GM18861 (cell line): ENCODE results near the gene MORC4.

Experiments
- ATAC-seq: cut with Tn5 transposase; IDR thresholded peaks from one replicate; pipeline ENCODE4 v1.9.1; 2021; ENCODE audit not compliant: unreplicated experiment

MORC4 gene

GRCh38 chrX:106912864-106913263 lies 87.1 kb downstream of the MORC4 start:
- ATAC-seq, result no peak

DNA sequence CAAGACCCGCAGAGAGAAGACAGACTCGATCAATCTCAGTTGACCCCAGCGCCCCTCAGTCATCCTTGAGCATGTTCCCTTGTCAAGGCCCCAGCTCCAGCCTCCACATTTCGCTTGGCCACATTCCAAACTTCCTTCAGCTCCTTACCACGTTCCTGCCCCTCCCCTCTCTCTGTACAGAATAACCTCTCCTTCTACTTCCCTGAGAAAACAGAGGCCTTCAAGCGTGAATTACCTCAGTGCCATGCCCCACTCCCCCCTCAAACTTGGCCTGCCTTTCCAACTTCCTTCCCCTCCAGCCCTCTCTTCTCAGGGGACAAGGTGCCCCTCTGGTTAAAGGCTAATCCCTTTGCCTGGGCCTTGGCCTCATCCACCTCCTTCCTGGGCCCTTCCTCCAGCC lies 93.7 kb downstream of the MORC4 start:
- no peak for ATAC-seq

- no peak for ATAC-seq
Observed at GRCh38 chrX:106905064-106905708, 94.8 kb downstream of the MORC4 start.

- peak; percentile 16 for ATAC-seq
Observed at GRCh38 chrX:106903856-106904528, 96.0 kb downstream of the MORC4 start.

- peak; percentile 47 for ATAC-seq
Observed at GRCh38 chrX:106903291-106903824, 96.7 kb downstream of the MORC4 start, which contains the start of gene RIPPLY1. RIPPLY1 (minus strand) TSS chrX:106903341; CDS start chrX:106903287, 54 bp downstream.

DNA sequence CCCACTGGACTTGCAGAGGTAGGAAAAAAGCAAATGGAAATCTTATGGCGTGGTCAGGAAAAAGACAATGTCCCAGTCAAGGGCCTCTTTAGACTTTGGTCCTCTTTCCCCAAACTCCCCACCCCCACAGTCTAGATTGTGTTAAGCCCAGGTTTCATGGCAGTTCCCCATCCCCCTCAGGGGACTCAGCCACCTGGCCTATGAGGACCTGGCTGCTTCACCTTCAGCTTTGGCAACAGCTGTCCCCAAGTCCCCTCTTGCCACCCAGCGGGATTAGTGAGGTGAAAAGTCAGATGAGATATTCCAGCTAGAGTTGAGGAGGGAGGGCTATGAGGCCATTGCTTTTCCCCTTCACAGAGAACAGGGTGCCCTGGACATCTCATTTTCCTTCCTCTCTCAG lies 97.3 kb downstream of the MORC4 start:
- ATAC-seq, result no peak

- no peak for ATAC-seq
Observed at GRCh38 chrX:106901781-106902219, 98.2 kb downstream of the MORC4 start.

DNA sequence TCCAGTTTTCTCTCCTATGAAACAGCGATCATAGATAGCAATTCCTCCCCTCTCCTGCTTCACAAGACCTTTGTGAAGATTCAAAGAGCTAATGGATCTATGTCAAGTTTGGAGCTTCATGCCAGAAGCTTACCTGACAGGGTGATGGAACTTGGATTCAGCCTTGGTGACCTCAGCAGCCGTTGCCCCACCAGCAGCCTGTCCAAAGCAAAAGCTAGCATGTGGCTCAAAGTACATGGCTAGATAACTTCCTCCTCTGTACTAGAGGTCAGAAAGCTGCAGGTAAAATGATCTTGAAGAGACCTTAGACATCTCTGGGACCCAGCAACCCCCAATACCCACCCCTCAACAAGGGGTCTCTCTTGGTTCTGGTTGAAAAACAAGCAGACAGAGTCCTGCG lies 98.7 kb downstream of the MORC4 start:
- no peak for ATAC-seq

GRCh38 chrX:106899841-106900240 lies 100.2 kb downstream of the MORC4 start:
- no peak for ATAC-seq

- ATAC-seq, result no peak
Observed at GRCh38 chrX:106899276-106899675, 100.7 kb downstream of the MORC4 start.

GRCh38 chrX:106898462-106898861 lies 101.5 kb downstream of the MORC4 start:
- ATAC-seq, result peak; percentile 78

GRCh38 chrX:106897259-106897658 lies 102.8 kb downstream of the MORC4 start:
- ATAC-seq, result no peak

- no peak for ATAC-seq
Observed at GRCh38 chrX:106894978-106895452, 105.0 kb downstream of the MORC4 start.

DNA sequence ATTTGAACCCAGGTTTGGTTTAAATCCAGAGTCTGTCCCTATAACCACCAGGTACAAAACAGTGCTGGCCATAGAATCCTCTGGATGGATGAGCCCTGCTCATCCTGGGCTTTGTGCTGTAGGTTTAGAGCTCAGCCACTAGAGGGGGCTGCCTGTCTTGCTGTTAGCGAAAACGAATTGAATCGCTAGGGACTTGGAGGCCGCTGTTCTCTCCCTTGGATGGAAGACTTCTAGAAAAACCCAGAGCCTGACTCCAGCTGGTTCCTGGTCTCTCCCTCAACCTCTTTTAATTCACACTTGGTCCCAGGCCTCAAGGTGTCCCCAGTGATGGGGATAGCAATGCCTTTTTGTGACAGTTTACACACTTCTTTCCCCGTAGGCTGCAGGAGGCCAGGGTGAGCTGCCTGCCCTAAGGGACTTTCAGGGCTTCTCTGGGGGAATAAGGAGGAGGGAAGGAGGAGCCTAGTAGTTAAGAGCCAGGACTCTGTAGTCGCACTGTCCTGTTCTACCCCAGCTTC lies 105.6 kb downstream of the MORC4 start:
- ATAC-seq, result peak; percentile 66

DNA sequence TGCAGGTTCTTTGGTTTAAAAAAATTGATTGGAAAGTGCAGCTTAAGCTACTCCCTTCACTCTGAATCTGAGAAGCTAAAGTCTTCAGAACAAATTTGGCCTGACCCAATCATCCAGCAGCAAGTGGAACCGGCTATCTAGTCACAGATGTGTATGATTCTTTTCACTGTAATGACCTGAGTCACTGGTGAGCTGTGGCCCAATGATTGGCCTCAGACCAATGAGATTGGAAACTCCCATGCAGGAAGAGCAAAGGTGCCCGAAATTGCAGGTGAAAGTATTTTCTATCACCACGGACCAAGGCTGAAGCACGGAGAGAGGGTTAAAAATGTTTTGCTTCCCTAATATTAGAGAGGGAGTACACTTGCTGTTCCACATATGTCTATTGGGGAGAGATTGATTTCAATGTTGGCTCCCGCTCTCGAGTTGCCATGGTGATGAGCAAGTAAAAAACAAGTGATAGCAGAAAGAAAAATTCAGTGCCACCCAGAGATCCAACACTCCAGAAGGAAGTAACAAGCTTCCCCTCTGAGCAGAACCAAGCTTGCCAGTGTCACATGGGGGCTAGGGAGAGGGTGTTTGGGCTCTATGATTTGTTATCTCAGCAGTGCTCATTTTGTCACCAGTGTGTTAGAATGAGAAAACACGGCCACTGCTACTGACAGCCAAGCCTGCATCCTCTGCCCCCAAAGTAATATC lies 108.1 kb downstream of the MORC4 start:
- no peak for ATAC-seq
